Epithelial cell of esophagus (primary cell): ENCODE data around the gene RGPD8.

Source experiments
- DNase-seq: peaks from one replicate; pipeline ENCODE4 v3.0.0; 2010; ENCODE audit warnings: low read depth
- H3K4me3 ChIP-seq: 2 replicates; pipeline ENCODE4 v1.5.1; 2011; ENCODE audit warnings: mild to moderate bottlenecking, low read length, control low read depth
- TF ChIP-seq, protein P1 (sequence below): IDR thresholded peaks from 2 replicates; pipeline ENCODE4 v1.5.1; 2011; ENCODE audit warnings: low read depth, mild to moderate bottlenecking, low read length, control low read depth, inconsistent platforms; ENCODE audit not compliant: insufficient read depth; ENCODE audit errors: missing control alignments

The RGPD8 gene

GRCh38 chr2:112433480-112433879 is at the start of gene RGPD8:
TSS of gene RGPD8 (minus strand) at chr2:112433645. CDS start at chr2:112433453, 192 bp downstream.
- peak within 1 kb of the TSS; percentile 43 for H3K4me3 ChIP-seq
- peak; percentile 85 for DNase-seq
- TF ChIP-seq, protein P1, sequence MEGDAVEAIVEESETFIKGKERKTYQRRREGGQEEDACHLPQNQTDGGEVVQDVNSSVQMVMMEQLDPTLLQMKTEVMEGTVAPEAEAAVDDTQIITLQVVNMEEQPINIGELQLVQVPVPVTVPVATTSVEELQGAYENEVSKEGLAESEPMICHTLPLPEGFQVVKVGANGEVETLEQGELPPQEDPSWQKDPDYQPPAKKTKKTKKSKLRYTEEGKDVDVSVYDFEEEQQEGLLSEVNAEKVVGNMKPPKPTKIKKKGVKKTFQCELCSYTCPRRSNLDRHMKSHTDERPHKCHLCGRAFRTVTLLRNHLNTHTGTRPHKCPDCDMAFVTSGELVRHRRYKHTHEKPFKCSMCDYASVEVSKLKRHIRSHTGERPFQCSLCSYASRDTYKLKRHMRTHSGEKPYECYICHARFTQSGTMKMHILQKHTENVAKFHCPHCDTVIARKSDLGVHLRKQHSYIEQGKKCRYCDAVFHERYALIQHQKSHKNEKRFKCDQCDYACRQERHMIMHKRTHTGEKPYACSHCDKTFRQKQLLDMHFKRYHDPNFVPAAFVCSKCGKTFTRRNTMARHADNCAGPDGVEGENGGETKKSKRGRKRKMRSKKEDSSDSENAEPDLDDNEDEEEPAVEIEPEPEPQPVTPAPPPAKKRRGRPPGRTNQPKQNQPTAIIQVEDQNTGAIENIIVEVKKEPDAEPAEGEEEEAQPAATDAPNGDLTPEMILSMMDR, result peak; percentile 54

GRCh38 chr2:112483042-112483473 is 49.6 kb upstream of the RGPD8 start:
- DNase-seq, result peak; percentile 65

GRCh38 chr2:112482309-112483041 is 49.0 kb upstream of the RGPD8 start:
- peak; percentile 55 for DNase-seq
- TF ChIP-seq, protein P1, result no peak
- peak overlapping the region; percentile 81 for H3K4me3 ChIP-seq

More at GRCh38 chr2:112483042-112483473, 49.6 kb upstream of the RGPD8 start:
- TF ChIP-seq, protein P1, result no peak
- H3K4me3 ChIP-seq, result peak overlapping the region; percentile 81

GRCh38 chr2:112481528-112482233 is 48.2 kb upstream of the RGPD8 start, which contains the start of gene TTL:
TSS of gene TTL (plus strand) at chr2:112482156. CDS start at chr2:112482345, 189 bp downstream.
- DNase-seq, result peak; percentile 82
- peak within 1 kb of the TSS; percentile 81 for H3K4me3 ChIP-seq
- TF ChIP-seq, protein P1, result no peak

DNA sequence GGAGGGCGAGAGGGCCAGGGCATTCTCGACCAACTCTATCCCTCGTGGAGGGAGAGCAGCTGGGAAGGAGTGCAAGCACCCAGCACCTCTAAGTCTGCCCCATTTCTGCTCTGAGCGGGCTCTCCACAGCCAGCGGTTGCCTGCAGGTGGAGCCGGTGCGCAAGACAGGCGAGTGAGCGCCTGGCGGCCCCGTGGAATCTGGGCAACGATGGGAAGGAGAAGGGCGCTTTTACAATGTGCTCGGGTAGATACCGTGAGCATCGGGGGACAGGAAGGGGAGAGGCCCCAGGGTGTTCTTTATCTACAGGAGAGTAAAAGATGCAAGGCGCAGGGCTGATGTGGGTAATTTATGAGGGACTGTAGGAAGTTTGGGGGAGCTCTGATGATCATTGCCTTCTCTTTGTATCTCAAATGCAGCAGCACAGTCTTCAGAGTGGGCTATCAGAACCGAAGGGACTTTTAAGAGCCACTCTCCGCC is 47.6 kb upstream of the RGPD8 start:
- TF ChIP-seq, protein P1, result peak; percentile 84
- DNase-seq, result peak; percentile 90
- peak overlapping the region; percentile 62 for H3K4me3 ChIP-seq

DNA sequence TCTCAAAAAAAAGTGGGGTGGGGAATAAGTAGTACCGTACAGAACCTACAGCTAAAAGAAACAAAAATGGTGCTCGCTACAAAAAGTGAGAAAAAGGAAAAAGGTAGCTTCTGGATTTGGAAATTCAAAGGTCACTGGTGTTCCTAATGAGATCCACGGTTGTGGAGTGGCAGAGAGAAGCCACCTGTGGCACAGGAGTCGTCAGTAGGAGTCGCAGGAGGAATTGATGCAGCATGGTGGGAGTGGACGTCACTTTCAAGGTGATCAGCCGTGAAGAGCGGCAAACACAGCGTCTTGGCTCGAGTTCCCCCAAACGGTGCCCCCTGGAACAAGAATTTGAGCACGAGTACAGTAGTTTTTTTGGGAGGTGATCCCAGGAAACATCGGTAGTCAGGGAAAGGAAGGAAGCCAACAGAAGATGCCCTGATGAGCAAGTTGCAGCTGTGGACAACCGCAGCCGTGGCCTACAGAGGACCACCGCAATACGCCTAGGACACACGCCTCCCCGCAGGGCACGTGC is 47.1 kb upstream of the RGPD8 start:
- peak; percentile 16 for DNase-seq

More for the DNA sequence above, 47.1 kb upstream of the RGPD8 start:
- peak overlapping the region; percentile 62 for H3K4me3 ChIP-seq
- TF ChIP-seq, protein P1, result peak; percentile 22
